ENCODE results near the gene ACTL7B.
"Not testable (repeated sequence)": the region's sequence is repeated elsewhere in the genome, so short reads cannot be mapped to it uniquely, and the experiment has no call there.

The ACTL7B gene

DNA sequence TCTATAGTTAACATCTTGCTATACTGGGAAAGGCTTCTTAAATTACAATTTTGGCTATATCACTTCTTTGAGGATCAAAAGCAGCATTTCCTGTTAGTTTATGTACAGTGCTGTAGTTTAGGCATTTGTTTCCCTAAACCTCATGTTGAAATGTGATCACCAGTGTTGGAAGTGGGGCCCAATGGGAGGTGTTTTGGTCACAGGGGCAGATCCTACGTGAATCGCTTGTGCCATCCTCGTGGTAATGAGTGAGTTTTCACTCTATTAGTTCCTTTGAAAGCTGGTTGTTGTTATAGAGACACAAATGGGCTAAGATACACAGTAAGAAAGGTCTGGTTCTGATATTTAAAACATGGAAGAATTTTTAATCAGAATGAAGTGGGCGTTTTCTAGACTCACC is 12.0 kb upstream of the ACTL7B start:
- no peak for DNase-seq

DNA sequence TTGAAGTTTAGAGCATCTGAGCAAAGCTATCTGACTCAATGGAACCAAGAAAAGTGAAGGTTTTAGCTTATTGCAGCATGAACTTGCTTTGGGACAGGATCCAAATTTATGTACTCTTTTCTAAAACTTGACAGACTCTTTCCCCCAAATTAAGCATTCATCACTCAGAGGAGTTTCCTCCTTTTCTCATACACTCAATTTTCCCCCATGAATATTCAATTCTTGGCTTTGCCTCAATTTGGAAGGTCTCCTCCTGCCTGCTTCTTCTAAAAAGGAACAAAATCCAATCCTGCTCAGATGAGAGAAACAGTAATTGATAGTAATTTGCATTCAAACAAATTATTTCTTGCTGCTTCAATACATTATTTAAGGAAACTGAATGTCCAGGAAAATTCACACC is 11.3 kb upstream of the ACTL7B start:
- no peak for DNase-seq

DNA sequence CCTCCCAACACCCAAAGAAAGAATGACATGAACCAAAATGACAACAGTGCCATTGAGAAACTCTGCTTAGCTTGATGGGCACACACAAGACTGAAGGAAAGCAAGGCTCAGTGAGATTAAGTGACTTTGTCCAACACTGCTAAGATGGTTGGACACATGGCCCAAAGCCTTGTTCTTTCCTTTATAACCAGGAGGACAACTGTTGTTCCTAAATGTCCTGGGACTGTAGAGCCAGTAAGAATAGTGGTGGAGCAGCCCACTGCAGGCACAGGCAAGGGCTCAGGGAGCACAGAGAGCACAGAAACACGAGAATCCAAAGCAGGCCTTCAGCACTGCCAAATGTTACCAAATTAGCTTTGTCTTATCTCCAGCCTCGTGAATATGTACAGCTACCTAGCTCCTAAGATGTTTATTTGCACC is 10.2 kb upstream of the ACTL7B start:
- no peak for DNase-seq

DNA sequence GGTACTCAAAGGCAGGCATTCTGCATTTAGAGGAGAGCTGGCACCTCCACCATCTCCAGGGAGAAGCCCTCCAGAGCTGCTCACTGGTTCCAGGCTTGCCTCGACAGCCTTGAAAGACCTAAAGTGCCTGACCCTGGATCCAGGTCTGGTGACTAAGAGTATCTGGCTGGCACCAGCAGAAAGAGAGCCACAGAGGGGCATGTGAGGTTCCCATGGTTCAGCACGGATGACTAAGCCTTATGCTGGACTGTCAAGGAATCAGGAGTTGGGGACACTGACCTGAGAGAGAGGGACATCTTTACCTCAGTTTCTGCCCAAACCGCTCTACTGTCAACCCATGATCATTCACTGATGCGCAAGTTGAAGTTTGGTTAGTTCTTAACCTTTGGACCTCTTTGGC is 9.3 kb upstream of the ACTL7B start:
- no peak for DNase-seq

DNA sequence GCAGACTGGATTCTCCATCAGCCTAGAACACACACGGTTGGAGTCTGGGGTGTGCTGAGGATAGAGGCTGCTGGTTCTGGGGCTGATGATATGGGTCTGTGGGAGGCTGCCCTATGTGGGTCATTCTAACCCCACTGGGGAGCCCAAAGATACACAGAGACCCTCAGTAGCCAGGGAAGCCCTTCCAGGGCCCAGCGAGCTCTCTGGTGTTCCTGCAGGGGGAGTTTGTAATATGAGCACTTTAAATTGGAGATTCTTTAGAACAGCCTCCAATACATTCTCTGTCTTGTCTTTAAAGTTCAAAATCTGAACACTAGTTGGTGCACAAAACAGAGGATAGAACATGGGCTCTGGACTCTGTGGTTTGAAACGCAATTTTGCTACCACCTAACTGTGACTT is 8.7 kb upstream of the ACTL7B start:
- no peak for DNase-seq

DNA sequence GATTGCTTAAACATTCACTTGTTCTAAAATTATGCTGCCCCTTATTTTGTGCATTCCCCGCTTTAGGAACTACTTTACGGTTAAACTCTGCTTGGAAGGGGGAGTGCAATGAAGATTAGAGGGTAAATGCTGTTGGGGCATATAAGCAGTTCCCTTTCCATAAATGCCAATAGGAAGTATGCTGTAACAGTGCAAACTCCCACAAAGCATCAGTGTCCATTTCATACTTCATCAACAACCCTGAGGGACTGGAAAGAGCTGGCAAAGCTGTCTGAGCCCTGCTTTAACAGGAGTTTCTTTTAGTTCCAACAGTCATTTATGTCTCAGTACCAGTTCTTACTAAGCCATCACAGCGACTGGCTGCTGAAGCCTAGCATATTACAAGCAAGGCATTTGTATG is 8.1 kb upstream of the ACTL7B start:
- peak; percentile 18 for DNase-seq

DNA sequence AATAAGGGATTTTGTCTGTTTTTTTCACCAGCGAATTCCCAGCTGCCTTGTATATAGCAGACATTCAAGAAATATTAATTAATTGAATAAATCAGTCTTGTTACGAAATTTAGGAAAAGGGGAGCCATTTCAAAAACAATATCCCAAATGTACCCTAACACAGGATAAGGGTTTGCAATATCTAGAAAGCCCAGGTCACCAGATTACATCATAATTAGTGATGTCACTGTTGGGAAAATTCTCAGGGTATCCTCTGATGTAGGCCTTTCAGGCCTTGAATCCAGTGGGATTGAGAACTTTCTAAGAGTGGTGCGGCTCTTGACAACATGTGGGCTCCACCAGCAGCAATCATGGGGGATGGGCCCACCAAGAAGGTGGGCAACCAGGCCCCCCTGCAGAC is 6.2 kb upstream of the ACTL7B start, which contains the start of gene ACTL7A:
ACTL7A (plus strand) TSS at position 270 of the 400 bp plus-strand sequence; CDS start at position 327, 57 bp downstream.
- no peak for DNase-seq

DNA sequence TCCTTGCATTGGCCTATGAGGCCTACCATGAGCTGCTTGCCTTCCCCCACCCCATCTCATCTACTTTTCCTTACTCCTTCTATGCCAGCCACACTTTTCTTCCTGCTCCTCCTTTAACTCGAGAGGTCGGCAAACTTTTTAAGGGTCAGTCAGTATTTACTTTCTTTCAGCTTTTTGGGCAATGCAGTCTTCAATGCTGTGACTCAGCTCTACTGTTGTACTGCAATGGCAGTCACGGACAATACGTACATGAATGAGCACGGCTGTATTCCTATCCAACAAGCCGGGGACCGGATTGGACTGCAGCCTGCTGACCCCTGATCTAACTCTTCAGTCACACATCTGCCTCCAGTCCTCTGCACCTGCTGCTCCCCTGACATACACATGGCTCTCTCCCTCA is 5.7 kb upstream of the ACTL7B start:
- no peak for DNase-seq

DNA sequence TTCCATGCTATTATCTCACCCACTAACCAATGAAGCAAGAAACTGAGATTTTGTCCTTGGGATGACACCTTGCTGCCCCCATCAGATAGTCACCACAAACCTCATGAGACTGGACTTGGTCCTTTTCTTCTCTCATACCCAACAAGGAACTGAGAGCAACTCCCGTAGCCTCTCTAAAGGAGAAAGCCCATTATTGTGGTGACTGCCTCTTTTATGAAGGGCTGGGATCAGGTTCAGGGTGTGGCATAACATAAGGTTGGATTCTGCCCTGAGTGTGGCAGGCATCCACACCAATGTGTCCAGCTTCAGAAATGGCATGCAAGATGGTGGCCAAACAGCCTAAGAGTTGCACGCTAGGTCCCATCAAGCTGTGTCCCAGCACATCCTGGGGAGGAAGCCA is 5.0 kb upstream of the ACTL7B start:
- DNase-seq = no peak

DNA sequence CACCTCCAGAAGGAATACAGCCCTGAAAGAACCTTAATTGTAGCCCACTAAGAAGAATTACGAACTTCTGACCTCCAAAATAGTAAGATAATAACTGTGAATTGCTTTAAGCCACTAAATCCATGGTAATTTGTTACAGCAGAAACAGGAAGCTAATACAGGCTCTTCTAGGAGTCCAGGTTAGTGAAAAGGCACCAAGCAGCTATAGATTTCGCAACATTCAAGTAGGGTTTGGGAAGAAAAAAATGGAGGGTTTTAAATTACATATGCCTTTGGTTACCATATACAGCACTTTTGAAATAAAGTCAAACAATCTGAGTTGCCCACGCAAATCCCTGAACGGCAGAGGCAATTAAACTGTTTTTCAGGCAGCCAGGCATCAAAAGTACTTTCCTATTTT is 4.6 kb upstream of the ACTL7B start:
- no peak for DNase-seq

DNA sequence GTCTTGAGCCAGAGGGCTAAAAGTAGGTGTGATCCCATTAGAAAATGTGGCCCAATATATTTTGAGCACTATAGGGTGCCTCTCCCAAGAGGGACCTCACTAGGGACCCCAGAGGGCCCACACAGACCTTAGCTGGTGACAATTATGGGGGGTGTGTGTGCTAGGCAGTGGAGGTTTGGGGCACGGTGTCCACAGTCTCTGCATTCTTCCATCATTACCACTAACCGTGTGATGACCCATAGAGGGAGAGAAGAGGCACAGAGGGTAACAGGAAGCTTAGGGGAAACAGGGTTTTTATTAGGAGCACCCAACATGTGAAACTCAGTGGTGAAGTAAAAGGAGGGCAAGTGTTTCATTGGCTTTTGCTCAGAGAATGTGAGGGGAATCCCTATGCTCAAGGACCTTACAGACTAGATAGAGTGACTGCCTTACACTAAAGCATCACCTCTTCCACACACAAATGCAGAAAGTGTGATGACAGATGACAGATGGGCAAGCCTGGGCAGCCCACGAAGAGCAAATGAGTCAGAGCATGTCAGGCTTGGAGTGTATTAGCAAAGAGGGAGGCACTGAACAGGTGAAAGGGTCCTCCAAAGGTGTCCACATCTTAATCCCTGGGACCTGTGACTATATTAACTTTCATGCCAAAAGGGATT is 3.8 kb upstream of the ACTL7B start:
- DNase-seq = no peak

DNA sequence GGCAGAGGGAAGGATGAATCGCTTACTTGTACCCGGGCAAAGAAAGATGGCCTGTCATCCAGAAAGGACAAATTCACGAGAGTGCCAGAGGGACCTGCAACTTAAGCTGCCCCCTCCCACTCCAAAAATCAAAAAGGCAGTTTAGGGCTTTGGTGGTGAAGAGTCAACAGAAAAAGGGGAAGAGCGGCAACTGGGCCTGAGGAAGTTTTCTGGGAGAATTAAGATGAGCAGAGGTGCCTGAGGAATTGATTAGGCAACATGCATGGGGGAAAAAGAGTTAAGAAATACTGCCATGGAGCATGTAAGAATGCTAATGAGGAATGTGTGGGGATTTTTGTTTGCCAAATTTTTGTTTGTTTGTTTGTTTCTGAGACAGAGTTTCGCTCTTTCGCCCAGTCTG is 1.8 kb upstream of the ACTL7B start:
- DNase-seq = peak; percentile 38

DNA sequence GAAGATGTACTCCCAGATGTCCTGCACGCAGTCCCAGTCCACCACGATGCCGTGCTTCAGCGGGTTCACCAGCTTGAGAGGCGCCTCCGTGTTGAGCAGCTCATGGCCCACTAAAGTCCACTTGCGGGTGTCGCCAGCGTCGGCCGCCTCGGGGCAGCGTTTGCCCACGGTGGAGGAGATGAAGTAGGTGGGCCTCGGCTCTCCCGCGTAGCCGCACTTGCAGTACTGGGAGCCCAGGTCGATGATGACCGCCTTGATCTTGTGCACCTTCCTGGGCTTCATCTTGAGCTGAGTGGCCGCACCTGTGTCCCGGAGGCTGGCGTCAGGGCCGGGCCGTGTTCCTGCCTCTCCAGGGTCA is 278 bp downstream of the ACTL7B start:
- no peak for DNase-seq

DNA sequence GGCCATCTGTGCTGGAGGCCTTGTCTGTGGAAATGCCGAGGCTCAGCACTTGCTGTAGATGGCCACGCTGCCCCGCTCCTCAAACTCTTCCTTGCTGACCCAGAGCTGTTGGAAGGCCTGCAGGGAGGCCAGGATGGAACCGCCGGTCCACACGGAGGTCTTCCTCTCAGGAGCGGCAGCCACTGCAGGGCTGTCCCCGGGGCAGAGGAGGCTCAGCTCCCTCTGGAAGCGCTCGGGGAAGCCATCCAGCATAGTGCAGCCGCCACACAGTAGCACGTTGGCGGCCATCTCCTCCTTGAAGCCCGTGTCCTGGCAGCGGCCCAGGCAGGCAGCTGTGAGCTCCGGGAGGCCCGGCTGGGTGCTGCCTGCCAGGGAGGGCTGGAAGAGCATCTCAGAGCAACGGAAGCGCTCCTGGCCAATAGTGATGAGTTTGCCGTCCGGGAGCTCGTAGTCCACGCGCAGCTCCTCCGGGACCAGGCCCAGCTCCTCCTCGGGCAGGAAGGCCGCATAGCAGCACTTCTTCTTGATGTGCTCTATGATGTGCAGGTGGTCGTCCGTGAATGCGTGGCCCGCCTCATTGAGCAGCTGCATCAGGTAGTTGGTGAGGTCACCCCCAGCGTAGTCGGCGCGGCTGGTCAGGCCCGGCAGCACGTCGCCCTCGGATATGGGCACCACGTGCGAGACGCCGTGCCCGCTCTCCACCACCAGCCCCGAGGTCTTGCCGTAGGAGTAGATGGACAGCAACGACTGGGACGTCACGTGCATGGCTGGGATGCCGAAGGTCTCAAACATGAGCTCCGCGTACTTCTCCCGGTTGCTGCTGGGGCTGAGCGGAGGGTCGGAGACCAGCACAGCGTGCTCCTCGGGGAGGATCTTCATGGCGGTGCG is 901 bp downstream of the ACTL7B start:
- no peak for DNase-seq

DNA sequence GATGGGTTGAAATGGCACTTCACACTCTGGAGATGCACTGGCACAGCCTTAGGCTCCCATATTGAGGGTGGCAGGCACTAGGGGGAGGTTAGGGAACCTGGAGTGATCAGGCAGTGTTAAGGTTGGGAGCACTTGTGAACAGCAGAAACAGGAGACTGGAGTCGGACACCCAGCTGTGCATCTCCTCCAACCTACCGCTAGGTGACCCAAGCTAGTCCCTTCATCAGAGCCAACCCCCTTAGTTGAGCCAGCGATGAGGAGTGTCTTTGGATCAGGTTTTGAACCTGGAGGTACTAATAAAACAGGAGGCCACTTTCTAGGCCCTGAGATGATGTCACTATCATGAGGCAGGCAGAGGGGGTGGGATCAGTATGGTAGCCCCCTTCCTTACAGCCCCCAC is 1.7 kb downstream of the ACTL7B start:
- DNase-seq = no peak

DNA sequence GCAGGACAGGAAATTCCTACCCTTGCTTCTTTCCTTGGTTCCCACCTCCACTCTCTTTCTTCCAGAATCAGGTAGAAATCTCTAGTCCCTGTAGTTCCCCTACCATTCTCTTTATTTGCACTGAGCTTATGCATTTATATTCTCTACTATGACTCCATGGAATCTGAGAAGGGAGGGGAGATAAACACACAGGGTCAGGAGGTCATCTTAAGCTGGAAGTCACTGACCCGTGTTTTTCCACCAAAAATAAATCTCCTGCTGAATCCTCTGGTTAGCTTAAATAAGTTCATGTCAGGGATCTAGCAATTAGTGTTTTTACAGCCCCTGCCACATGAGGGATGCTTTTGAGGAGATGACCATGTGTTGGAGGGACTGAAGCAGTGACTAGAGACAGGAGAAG is 3.7 kb downstream of the ACTL7B start:
- DNase-seq = no peak

DNA sequence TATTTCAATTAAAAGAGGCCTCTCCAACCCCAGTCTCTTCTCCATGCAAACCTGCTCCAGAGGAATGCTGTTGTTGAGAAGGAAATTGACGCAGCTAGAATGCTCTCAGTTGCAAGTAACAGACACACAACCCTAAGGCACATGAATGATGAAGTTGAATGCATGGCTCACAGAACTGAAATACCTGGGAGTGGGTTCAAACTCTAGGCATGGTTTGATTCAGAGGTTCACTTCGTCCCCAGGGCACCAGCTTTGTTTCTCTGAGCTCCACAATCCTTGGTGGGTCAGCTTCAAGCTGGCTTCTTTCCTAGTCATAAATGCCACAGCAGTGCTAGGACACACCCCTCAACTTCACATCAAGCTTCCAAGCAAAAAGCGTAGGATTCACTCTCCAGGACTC is 4.6 kb downstream of the ACTL7B start:
- DNase-seq = no peak

DNA sequence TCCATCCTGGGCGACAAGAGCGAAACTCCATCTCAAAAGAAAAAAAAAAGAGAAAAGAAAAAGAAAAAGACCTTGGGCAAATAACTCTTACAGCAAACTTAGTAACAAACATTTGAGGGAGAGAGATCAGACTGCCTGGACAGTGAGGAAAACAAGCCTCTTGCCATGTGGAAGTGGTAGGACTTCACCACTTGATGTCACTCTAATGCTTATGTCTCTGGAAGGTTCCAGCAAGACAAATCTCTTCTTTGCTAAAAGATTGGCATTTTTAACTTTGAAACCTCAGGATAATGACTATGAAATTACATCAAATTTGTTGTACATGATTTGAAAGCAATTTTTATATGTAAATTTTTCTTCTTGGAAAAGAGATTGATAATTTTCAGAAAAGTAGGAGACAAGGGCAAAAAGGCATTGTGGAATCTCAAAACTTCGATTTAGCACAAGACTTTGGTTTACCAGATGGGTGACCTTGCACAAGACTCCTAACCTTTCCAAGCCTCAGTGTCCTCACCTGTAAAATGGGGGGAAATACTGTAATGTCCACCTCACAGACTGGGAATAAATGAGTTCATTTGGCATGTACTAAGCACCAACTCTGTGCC is 5.4 kb downstream of the ACTL7B start:
- no peak for DNase-seq

DNA sequence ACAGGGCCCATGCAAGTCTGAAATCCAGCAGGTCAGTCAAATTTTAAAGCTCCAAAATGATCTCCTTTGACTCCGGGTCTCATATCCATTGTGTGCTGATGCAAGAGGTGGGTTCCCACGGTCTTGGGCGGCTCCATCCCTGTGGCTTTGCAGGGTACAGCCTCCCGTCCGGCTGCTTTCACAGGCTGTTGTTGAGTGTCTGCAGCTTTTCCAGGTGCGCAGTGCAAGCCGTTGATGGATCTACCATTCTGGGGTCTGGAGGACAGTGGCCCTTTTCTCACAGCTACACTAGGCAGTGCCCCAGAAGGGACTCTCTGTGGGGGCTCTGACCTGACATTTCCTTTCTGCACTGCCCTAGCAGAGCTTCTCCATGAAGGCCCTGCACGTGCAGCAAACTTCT is 7.5 kb downstream of the ACTL7B start:
- not testable (repeated sequence) for DNase-seq

DNA sequence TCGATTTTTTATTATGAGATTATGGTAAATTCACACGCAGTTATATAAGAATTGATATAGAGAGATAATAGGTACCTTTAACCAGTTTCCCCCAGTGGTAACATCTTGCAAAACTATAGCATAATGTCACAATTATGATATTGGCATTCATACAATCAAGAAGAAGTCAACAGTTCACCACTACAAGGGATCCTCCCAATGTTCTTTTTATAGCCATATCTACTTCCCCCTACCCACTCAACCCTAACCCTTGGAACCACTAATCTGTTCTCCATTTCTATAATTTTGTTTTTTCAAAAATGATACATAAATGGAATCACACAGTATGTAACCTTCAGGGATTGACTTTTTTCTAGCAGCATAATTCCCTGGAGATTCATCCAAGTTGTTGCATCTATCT is 9.8 kb downstream of the ACTL7B start:
- DNase-seq = no peak

DNA sequence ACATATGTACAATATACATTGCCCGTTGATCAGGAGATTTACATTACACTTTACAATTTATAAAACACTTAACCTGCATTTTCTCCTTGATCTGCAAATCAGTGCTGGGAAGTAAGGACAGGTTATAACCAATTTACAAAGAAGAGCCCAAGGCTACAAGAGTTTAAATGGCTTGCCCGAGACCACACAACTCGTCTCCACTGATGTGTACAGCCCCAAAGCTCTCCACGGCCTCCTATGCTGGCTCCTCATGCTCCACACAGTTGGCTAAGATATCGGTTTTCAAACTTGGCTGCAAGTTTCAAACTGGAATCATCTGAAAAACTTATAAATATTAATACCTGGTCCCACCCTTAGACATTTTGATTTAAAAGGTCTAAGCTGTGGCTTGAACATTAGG is 10.3 kb downstream of the ACTL7B start:
- no peak for DNase-seq

DNA sequence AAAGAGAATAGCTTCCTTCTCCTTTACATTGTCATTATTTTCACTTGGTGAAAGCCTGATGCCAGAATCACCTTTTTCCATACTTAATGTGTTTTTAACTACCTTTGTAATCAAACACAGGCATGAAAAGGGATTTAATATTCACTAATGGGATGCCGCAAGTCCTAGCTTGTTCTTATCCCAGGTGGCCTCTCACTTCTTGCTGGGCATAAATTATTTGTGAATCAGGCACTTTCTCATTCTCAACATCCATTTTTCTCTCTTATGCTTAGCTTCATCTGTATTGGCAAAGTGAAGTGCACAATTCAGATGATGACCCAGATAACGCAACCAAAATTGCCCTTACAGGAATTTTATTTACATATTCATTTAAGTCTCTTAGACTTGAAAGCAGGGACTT is 10.9 kb downstream of the ACTL7B start:
- no peak for DNase-seq

DNA sequence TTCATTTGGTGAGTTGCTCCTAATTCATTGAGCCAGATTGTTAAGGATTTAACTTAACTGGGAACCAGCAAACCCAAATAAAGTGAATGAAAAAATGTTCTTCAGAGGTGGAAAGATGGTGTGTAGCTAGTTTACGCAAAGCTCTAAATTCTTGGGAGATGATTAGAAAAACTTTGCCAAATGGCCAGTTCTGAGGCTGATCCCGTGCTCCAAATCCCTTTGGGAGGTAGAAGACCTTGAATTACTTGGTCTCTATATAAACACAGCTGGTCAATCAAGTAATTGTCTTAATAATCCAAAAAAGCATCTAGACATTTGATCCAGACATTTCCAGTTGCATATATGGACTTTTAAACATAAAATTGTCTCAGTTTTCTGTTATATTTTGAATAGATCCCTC is 11.4 kb downstream of the ACTL7B start:
- DNase-seq = no peak

DNA sequence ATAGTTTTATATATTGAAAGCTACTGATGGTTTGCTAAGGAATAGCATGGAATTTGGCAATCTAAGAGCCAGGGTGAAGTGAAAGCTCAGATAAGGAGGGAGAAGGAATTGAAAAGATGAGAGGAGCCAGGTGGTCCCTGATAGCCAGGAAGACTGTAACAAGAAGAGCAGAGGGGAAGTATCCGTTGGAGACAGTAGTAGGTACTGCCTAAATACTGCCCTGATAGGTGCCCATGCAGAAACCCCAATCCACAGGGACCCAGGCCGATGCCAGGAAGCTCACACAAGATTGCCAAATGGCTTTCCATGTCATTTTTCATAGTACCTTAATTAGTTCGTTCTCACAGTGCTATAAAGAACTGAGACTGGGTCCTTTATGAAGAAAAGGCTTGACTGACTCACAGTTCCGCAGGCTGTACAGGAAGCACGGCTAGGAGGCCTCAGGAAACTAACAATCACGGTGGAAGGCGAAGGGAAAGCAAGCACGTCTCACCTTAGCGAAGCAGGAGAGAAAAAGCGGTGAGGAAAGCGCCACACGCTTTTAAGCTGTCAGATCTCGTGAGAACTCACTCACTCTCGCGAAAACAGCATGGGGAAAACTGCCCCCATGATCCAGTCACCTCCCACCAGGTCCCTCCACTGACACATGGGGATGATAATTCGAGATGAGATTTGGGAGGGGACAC is 13.0 kb downstream of the ACTL7B start:
- no peak for DNase-seq

Data from suppressor macrophage treated with lipopolysaccharide for 4 hours (primary cell).